ENCODE measurements around the gene FEZF2. TPM values are rescaled to one million over a fixed set of nuclear protein-coding genes. Genes with fewer than 3 reads are reported as not detected.

The FEZF2 gene
- polyA plus RNA-seq (2011; rRNA removed): not detected in 2 replicates
- polyA minus RNA-seq (2011; rRNA and poly(A)+ RNA removed): not detected in 2 replicates

- Histone ChIP-seq H3K4me3 (ENCODE audit: low read depth, low read length) (no peak within 1 kb of the TSS), H3K27me3 (ENCODE audit: control insufficient read depth, insufficient read depth, low read length) (peaks cover 95% of the 10 kb centered on the region), H3K27ac (ENCODE audit: low read depth, low read length) (no peak within 1 kb of the TSS), H3K9me3 (ENCODE audit: control insufficient read depth, insufficient read depth, low read length) (peaks cover 10% of the 10 kb centered on the region; the same call in 1 of the 2 replicates)
- CTCF ChIA-PET: no interaction called here
- DNase-seq (ENCODE audit: low read depth, low spot score): no peak
- POLR2A ChIA-PET: no interaction called here
- TF ChIP-seq, protein P1, sequence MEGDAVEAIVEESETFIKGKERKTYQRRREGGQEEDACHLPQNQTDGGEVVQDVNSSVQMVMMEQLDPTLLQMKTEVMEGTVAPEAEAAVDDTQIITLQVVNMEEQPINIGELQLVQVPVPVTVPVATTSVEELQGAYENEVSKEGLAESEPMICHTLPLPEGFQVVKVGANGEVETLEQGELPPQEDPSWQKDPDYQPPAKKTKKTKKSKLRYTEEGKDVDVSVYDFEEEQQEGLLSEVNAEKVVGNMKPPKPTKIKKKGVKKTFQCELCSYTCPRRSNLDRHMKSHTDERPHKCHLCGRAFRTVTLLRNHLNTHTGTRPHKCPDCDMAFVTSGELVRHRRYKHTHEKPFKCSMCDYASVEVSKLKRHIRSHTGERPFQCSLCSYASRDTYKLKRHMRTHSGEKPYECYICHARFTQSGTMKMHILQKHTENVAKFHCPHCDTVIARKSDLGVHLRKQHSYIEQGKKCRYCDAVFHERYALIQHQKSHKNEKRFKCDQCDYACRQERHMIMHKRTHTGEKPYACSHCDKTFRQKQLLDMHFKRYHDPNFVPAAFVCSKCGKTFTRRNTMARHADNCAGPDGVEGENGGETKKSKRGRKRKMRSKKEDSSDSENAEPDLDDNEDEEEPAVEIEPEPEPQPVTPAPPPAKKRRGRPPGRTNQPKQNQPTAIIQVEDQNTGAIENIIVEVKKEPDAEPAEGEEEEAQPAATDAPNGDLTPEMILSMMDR (IDR thresholded peaks at IDR 0.05; ENCODE audit: low read depth, low read length): no peak
Observed at GRCh38 chr3:62373215-62373614, at the start of gene FEZF2. TSS of gene FEZF2 (minus strand) at chr3:62373550. CDS start at chr3:62372868, 682 bp downstream.

GRCh38 chr3:62421207-62421606 lies 47.9 kb upstream of the FEZF2 start:
- ChIA-PET CTCF (no interaction called here), POLR2A (no interaction called here)
- peaks cover 3% of the 10 kb centered on the region for H3K27me3 ChIP-seq (ENCODE audit: control insufficient read depth, insufficient read depth, low read length)
- no peak for DNase-seq (ENCODE audit: low read depth, low spot score)
- TF ChIP-seq, protein P1 (IDR thresholded peaks at IDR 0.05; ENCODE audit: low read depth, low read length): no peak
- no peak overlapping the region for H3K27ac ChIP-seq (ENCODE audit: low read depth, low read length)
- no peak overlapping the region for H3K4me3 ChIP-seq (ENCODE audit: low read depth, low read length)
- H3K9me3 ChIP-seq (ENCODE audit: control insufficient read depth, insufficient read depth, low read length): no peaks in the 10 kb centered on the region

DNA sequence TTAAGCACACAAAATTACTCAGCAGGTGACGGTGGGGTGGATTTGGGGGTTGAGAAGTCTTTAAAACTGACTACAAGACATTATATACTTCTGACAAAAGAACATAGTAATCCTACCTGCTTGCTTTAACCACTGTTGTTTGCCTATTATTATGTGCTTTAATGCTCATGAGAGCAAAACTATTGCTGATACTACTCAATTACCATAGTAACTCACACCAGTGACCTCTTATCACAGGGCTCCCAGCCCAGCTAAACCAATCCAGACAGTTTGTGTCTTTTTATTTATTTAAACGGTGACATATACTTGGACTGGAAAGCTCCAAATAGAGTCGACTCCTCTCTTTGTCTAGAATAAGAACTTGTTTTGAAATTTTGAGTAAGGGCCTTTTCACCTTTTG lies 42.8 kb upstream of the FEZF2 start:
- POLR2A ChIA-PET: no interaction called here
- Histone ChIP-seq H3K27me3 (ENCODE audit: control insufficient read depth, insufficient read depth, low read length) (peaks cover 8% of the 10 kb centered on the region), H3K27ac (ENCODE audit: low read depth, low read length) (no peak overlapping the region), H3K9me3 (ENCODE audit: control insufficient read depth, insufficient read depth, low read length) (no peaks in the 10 kb centered on the region), H3K4me3 (ENCODE audit: low read depth, low read length) (no peak overlapping the region)
- TF ChIP-seq, protein P1 (IDR thresholded peaks at IDR 0.05; ENCODE audit: low read depth, low read length): no peak
- CTCF ChIA-PET: no interaction called here
- DNase-seq (ENCODE audit: low read depth, low spot score): no peak

DNA sequence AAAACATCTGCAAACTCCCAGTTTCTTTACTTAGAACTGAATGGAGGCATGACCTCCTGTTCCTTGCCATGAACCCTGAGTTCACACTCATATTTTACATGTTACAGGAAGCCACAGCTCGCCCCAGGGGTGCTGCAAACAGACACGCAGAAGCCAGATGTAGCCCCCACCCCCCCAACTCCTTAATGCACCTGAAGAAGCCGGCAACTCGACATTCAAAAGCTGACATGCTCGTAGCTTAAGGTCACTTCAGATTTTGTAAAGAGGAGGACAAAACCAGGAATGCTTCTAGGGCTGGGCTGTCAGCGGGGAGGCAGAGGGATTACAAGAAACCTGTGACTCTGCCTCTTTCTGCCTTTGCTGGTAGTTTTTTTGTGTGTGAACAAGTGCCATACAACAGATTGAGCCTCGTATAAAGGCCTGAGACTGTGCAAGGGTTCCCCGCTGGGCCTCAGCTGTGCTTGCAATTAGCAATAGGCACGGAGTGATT lies 42.0 kb upstream of the FEZF2 start:
- CTCF ChIA-PET: no interaction called here

GRCh38 chr3:62414786-62415185 lies 41.4 kb upstream of the FEZF2 start:
- DNase-seq (ENCODE audit: low read depth, low spot score): no peak
- ChIA-PET POLR2A (no interaction called here), CTCF (no interaction called here)
- TF ChIP-seq, protein P1 (IDR thresholded peaks at IDR 0.05; ENCODE audit: low read depth, low read length): no peak
- no peaks in the 10 kb centered on the region for H3K9me3 ChIP-seq (ENCODE audit: control insufficient read depth, insufficient read depth, low read length)
- peaks cover 8% of the 10 kb centered on the region for H3K27me3 ChIP-seq (ENCODE audit: control insufficient read depth, insufficient read depth, low read length)
- no peak overlapping the region for H3K4me3 ChIP-seq (ENCODE audit: low read depth, low read length)
- no peak overlapping the region for H3K27ac ChIP-seq (ENCODE audit: low read depth, low read length)

More for the DNA sequence above, 42.0 kb upstream of the FEZF2 start:
- no peaks in the 10 kb centered on the region for H3K9me3 ChIP-seq (ENCODE audit: control insufficient read depth, insufficient read depth, low read length)
- H3K4me3 ChIP-seq (ENCODE audit: low read depth, low read length): no peak overlapping the region
- no peak for DNase-seq (ENCODE audit: low read depth, low spot score)
- POLR2A ChIA-PET: no interaction called here
- H3K27me3 ChIP-seq (ENCODE audit: control insufficient read depth, insufficient read depth, low read length): peaks cover 8% of the 10 kb centered on the region
- no peak overlapping the region for H3K27ac ChIP-seq (ENCODE audit: low read depth, low read length)
- TF ChIP-seq, protein P1 (IDR thresholded peaks at IDR 0.05; ENCODE audit: low read depth, low read length): no peak
